ENCODE results near the gene MAPK4.

GRCh38 chr18:50671376-50671775, 111.5 kb downstream of the MAPK4 start:
- TF ChIP-seq HMGXB4 (CRISPR knock-in tag; IDR thresholded peaks at IDR 0.05) (no peak), CTCF (IDR thresholded peaks at IDR 0.05) (no peak), MYBL2 (CRISPR knock-in tag; IDR thresholded peaks at IDR 0.05) (no peak), CREM (CRISPR knock-in tag; IDR thresholded peaks at IDR 0.05) (no peak), NFYB (CRISPR knock-in tag; conservative IDR thresholded peaks at IDR 0.05; ENCODE audit: low read depth) (no peak), ZNF671 (CRISPR knock-in tag; IDR thresholded peaks at IDR 0.05) (no peak), TP53 (CRISPR knock-in tag; IDR thresholded peaks at IDR 0.05) (no peak), STAT6 (CRISPR knock-in tag; conservative IDR thresholded peaks at IDR 0.05; ENCODE audit: low read depth) (no peak), ELF4 (CRISPR knock-in tag; IDR thresholded peaks at IDR 0.05; ENCODE audit: low read depth) (no peak)
